Thymus (tissue), 11 donors: Measurements from ENCODE around the gene RAB21. TPM values are rescaled to one million over a fixed set of nuclear protein-coding genes. Genes with fewer than 3 reads are reported as not detected.
"Not testable (repeated sequence)": the region's sequence is repeated elsewhere in the genome, so short reads cannot be mapped to it uniquely, and the experiment has no call there.

Experiments
- DNase-seq, 9 donors: peaks; one replicate each; pipeline ENCODE4 v3.0.0-alpha.2; 2013; ENCODE audit warnings: low spot score in 9 of 9, low read depth in 6 of 9, missing footprints in 1 of 9
- H3K27ac ChIP-seq, 2 donors: one replicate each; pipeline ENCODE4 v1.5.1; 2013; ENCODE audit warnings: control low read depth in 1 of 2, low read depth in 1 of 2, low read length in 1 of 2, mild to moderate bottlenecking in 1 of 2, moderate library complexity in 1 of 2
- H3K27me3 ChIP-seq, 2 donors: one replicate each; pipeline ENCODE4 v1.5.1; 2013; ENCODE audit warnings: low read length in 1 of 2; ENCODE audit not compliant: control insufficient read depth in 2 of 2, insufficient read depth in 1 of 2
- H3K36me3 ChIP-seq, 2 donors: one replicate each; pipeline ENCODE4 v1.5.1; 2013; ENCODE audit warnings: low read length in 1 of 2, mild to moderate bottlenecking in 1 of 2, moderate library complexity in 1 of 2; ENCODE audit not compliant: control insufficient read depth in 2 of 2, insufficient read depth in 2 of 2
- H3K4me1 ChIP-seq, 2 donors: one replicate each; pipeline ENCODE4 v1.5.1; 2013; ENCODE audit warnings: low read length in 2 of 2; ENCODE audit not compliant: control insufficient read depth in 2 of 2, insufficient read depth in 2 of 2
- H3K4me3 ChIP-seq, 2 donors: one replicate each; pipeline ENCODE4 v1.5.1; 2013; ENCODE audit warnings: low read length in 2 of 2, control low read depth in 1 of 2, mild to moderate bottlenecking in 1 of 2
- H3K9me3 ChIP-seq, 2 donors: one replicate each; pipeline ENCODE4 v1.5.1; 2013; ENCODE audit warnings: low read length in 1 of 2, mild to moderate bottlenecking in 1 of 2; ENCODE audit not compliant: control insufficient read depth in 2 of 2, insufficient read depth in 1 of 2
- WGBS: extraction: QIAGEN DNeasy Blood & Tissue Kit; methylation state at CpG from one replicate; pipeline ENCODE4 v1.1.7; 2013; 5-methylcytosine and 5-hydroxymethylcytosine counted together
- polyA plus RNA-seq: library from polyadenylated mRNA; stranded (reverse); fragments of 200-250 nt; gene quantifications from one replicate; pipeline ENCODE4 v1.2.3, GENCODE V29; 2013
- total RNA-seq: library from RNA; stranded (reverse); fragments of 120-200 nt; gene quantifications from one replicate; pipeline ENCODE4 v1.2.4, GENCODE V29; 2013
- donor health status: healthy.

RAB21 gene
- total and polyA plus RNA-seq, 2 donors: 21.9 to 36.8 TPM

DNA sequence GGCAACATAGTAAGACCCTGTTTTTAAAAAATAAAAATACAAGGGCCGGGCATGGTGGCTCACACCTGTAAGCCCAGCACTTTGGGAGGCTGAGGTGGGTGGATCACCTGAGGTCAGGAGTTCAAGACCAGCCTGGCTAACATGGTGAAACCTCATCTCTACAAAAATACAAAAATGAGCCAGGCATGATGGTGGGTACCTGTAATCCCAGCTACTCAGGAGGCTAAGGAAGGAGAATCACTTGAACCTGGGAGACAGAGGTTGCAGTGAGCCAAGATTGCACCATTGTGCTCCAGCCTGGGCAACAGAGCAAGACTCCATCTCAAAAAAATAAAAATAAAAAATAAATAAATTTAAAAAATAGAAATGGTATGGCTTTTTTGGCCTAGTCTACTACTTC is 6.7 kb downstream of the RAB21 start:
- not testable (repeated sequence) for H3K9me3 ChIP-seq, H3K4me3 ChIP-seq, H3K27ac ChIP-seq, DNase-seq, H3K4me1 ChIP-seq, H3K27me3 ChIP-seq
- peaks cover 4 to 17% of the 10 kb centered on the region in 2 donors for H3K36me3 ChIP-seq
- 98% methylated on average over 1 of the region's 1 CpG for WGBS

DNA sequence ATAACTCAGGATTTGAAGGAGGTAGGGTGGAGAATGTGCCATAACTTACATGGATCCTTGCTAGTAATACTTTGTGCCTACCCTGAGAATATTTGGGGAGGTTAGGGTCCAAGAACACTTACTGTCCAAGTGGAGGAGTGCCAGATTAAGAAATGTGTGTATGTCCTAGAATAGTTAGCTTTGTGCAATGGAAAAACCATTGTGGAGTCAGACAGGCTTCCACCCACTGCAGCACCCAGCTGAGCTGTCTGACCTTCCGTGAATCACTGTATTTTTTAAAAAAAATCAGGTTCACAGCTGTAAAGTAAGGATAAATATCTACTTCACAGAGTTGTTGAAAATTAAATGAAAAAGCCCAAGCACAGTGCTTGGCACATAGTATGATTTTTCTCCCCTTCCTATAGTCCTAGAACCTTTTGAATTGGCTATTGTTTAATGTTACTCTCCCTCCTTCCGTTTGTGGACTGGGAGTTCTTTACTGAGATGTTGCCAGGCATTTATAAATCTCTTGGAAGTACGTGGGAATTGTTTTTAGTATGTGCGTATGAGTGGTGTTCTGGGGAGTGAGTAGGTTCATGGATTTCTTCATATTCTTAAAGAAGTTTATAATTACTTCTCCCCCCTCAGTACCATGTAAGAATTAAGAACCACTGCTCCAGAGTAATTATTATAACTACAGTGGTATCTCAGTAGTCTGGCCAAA is 9.2 kb downstream of the RAB21 start:
- no peak overlapping the region for H3K27ac ChIP-seq
- 96% methylated on average over 4 of the region's 4 CpGs for WGBS
- peaks cover 0 to 8% of the 10 kb centered on the region in 2 donors for H3K36me3 ChIP-seq
- H3K4me1 ChIP-seq: no peaks in the 10 kb centered on the region
- DNase-seq: no peak
- no peaks in the 10 kb centered on the region for H3K27me3 ChIP-seq
- no peak overlapping the region for H3K4me3 ChIP-seq
- H3K9me3 ChIP-seq: peaks cover 0 to 8% of the 10 kb centered on the region in 2 donors

DNA sequence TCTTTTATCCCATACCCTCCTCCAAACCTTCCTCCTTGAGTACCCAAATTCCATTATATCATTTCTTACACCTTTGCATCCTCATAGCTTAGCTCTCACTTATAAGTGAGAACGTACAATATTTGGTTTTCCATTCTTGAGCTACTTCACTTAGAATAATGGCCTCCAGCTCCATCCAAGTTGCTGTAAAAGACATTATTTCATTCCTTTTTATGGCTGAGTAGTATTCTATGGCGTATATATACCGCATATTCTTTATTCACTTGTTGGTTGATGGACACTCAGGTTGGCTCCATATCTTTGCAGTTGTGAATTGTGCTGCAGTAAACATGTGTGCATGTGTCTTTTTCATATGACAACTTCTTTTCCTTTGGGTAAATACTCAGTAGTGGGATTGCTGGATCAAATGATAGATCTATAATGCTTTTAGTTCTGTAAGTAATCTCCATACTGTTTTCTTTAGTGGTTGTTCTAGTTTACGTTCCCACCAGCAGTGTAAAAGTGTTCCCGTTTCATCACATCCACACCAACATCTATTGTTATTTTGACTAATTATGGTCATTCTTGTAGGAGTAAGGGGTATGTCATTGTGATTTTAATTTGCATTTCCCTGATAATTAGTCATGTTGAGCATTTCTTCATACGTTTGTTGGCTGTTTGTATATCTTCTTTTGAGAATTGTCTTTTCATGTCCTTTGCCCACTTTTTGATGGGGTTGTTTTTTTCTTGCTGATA is 10.1 kb downstream of the RAB21 start:
- Histone ChIP-seq H3K27me3 (no peaks in the 10 kb centered on the region), H3K36me3 (peaks cover 0 to under 1% of the 10 kb centered on the region in 2 donors), H3K4me3 (no peak overlapping the region), H3K4me1 (no peaks in the 10 kb centered on the region), H3K27ac (no peak overlapping the region), H3K9me3 (peaks cover 0 to 3% of the 10 kb centered on the region in 2 donors)
- 98% methylated on average over 6 of the region's 6 CpGs for WGBS
- DNase-seq: no peak

DNA sequence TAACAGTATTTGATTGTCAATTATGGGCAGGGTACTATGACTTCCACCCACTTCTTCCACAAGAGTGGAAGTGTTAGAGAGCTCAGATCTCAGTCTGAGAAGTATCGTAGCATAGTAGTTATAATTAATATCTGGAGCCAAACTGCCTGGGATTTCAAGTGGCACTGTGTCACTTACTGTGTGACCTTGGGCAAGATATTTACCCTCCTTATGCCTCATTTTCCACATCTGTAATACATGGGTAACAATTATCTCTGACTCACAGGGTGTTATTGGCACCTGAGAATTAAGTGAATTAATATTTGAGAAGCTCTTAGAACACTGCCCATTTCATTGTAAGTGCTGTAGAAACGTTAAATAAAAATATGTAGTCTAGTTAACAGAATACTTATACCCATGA is 11.5 kb downstream of the RAB21 start:
- Histone ChIP-seq H3K4me1 (no peaks in the 10 kb centered on the region), H3K27ac (no peak overlapping the region)
- WGBS: 97% methylated on average over 2 of the region's 2 CpGs

DNA sequence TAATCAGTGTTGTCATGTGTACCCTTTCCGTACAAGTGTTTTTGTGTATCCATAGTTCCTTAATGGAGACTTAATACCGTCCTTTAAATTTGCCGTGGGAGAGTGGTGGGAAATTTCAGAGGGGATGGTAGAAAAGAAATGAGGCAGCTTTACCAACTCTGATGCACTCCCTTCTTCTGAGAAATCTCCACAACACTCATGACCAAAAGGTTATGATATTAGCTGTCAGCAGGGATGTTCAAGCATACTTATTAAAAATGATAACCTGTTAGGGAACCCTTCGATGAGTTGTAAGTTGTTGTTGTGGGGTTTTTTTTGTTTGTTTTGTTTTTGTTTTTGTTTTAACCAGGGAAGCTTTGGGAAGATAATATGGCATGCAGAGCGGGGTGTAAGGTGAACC is 12.5 kb downstream of the RAB21 start:
- 97% methylated on average over 5 of the region's 5 CpGs for WGBS
- Histone ChIP-seq H3K9me3 (no peaks in the 10 kb centered on the region), H3K36me3 (peaks cover 3 to 20% of the 10 kb centered on the region in 2 donors), H3K4me1 (no peaks in the 10 kb centered on the region), H3K4me3 (no peak overlapping the region), H3K27ac (no peak overlapping the region), H3K27me3 (no peaks in the 10 kb centered on the region)
- no peak for DNase-seq

More for the DNA sequence above, 11.5 kb downstream of the RAB21 start:
- peaks cover 3 to 11% of the 10 kb centered on the region in 2 donors for H3K36me3 ChIP-seq
- no peaks in the 10 kb centered on the region for H3K27me3 ChIP-seq
- H3K4me3 ChIP-seq: no peak overlapping the region
- H3K9me3 ChIP-seq: peaks cover 0 to under 1% of the 10 kb centered on the region in 2 donors
- DNase-seq: no peak

DNA sequence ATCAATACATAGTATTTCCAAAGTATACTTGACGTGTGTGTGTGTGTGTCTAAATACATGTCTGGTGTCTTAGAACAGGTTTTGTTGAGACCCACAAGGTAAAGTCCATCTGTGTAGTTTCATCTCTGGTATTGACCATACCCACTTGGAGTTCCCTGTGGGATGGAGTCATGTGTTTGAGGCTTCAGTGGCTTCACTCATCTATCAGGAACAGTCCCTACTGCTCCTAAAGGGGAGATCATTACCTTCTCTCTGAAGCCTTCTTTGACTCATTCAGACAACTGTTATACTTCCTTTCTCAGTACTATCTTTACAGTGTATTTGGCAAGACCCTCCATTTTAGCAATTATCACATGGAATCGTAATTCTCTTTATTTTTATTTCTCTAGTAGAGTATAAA is 14.2 kb downstream of the RAB21 start:
- no peaks in the 10 kb centered on the region for H3K27me3 ChIP-seq
- 98% methylated on average over 2 of the region's 2 CpGs for WGBS
- no peak overlapping the region for H3K4me3 ChIP-seq
- H3K9me3 ChIP-seq: no peaks in the 10 kb centered on the region
- H3K4me1 ChIP-seq: no peaks in the 10 kb centered on the region
- no peak for DNase-seq
- H3K36me3 ChIP-seq: peaks cover 3 to 26% of the 10 kb centered on the region in 2 donors
- no peak overlapping the region for H3K27ac ChIP-seq

DNA sequence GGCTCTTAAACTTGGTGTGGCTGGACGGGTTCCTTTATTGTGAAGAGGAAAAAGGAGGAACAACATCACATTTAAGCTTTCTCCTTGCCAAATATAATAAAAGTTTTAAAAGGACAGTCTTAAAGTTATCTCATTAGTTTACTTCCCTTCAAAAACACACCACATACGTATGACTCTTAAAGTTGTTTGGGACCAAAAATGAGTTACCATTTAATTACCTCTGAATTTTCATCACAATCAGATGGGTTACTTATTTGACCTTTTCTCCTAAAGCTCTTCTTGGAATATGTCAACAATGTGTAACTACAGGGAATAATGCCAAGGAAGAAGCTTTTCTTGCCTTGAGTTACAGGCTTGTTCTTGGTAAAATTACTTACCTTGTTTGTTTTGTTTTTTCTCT is 16.4 kb downstream of the RAB21 start:
- no peaks in the 10 kb centered on the region for H3K27me3 ChIP-seq
- H3K4me1 ChIP-seq: no peaks in the 10 kb centered on the region
- no peaks in the 10 kb centered on the region for H3K9me3 ChIP-seq
- no peak overlapping the region for H3K27ac ChIP-seq
- H3K36me3 ChIP-seq: peaks cover 3 to 41% of the 10 kb centered on the region in 2 donors
- 97% methylated on average over 2 of the region's 2 CpGs for WGBS
- no peak for DNase-seq
- no peak overlapping the region for H3K4me3 ChIP-seq

DNA sequence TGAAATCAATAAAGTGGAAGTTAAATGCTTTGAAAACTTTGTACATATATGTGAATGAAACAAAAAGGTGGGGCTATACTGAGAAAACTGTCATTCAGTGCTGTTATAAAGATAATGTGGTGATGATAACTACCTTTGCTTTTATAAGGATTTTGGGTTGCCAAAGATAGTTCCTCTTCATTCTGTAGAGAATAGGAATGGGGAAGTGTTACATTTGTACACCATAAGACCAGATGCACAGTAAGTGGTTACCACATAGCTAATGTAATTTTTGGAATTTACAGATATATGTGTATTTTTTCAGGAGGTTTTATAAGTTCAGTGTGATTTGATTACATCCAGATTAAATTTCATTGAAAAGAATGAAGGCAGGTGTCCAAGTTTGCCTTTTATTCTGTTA is 18.1 kb downstream of the RAB21 start:
- DNase-seq: no peak
- H3K27ac ChIP-seq: no peak overlapping the region
- H3K36me3 ChIP-seq: peaks cover 3 to 41% of the 10 kb centered on the region in 2 donors
- H3K9me3 ChIP-seq: no peaks in the 10 kb centered on the region
- H3K4me3 ChIP-seq: no peak overlapping the region
- H3K27me3 ChIP-seq: no peaks in the 10 kb centered on the region
- no peaks in the 10 kb centered on the region for H3K4me1 ChIP-seq

DNA sequence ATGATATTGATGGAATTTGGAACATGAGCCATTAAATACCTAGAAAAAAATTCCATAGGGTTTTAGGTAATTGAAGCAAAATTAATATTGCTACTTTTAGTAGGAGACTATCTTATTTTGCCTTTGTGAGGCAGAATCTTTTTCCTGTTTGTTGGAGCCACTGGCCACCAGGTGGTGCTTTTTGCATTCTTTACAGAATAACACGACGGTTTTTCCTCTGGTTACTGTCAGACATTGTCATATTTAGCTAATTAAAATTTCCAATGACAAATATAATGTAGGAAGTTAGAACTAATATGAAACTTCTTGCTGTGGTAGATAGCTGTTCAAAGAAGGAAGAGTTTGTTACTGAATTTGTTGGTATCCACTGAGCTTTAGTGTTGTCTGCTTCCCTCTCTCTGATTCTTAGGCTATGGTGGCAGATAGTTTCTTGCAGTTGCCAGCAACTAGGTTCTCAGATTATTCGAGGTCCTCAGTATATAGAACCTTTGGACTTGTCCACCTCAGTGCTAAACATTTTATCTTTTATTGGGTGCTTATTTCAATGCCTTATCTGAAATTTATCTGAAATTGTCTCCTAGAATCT is 25.7 kb downstream of the RAB21 start:
- no peak overlapping the region for H3K4me3 ChIP-seq
- H3K27ac ChIP-seq: no peak overlapping the region
- no peaks in the 10 kb centered on the region for H3K27me3 ChIP-seq
- no peaks in the 10 kb centered on the region for H3K4me1 ChIP-seq
- no peaks in the 10 kb centered on the region for H3K9me3 ChIP-seq
- DNase-seq: peak in 6 of 9 donors; percentile 12 to 63 (median 31)
- WGBS: 23% methylated on average over 3 of the region's 3 CpGs
- H3K36me3 ChIP-seq: peaks cover 8 to 23% of the 10 kb centered on the region in 2 donors
